ENCODE results near the gene SYPL1. TPM values are rescaled to one million over a fixed set of nuclear protein-coding genes. Genes with fewer than 3 reads are reported as not detected.

The SYPL1 gene
- total and polyA plus RNA-seq, 7 donors = 66.3 to 113 (median 79.0) TPM

DNA sequence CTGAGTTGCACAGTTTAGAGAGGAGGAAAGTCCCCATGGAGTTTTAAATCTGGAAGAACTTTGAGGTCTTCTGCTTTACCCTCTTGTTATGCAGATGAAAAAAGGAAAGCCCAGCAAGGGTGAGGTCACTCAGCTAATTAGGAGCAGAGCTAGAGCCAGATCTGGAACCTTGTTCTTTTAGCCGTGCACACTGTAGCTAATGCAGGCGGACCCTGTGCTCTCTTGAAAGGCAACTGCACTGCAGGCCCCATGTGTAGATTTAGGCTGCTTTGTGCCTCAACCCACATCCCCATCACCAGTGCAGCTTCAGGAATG is 63.4 kb downstream of the SYPL1 start:
- intact Hi-C loops (cut with DNase I) = no loop called here
- DNase-seq (no peak), ATAC-seq (no peak)
- Histone ChIP-seq H3K27ac (no peak overlapping the region), H3K9me3 (no peaks in the 10 kb centered on the region), H3K4me1 (no peaks in the 10 kb centered on the region), H3K36me3 (ENCODE audit: insufficient read depth in 1 of 2, low read depth in 1 of 2) (no peaks in the 10 kb centered on the region), H3K4me3 (no peak overlapping the region), H3K27me3 (ENCODE audit: insufficient read depth in 3 of 3, low read length in 2 of 3) (no peaks in the 10 kb centered on the region)
- WGBS, 3 donors = 80 to 88% (median 82%) methylated on average over 2 of the region's 2 CpGs
- TF ChIP-seq, protein P1, sequence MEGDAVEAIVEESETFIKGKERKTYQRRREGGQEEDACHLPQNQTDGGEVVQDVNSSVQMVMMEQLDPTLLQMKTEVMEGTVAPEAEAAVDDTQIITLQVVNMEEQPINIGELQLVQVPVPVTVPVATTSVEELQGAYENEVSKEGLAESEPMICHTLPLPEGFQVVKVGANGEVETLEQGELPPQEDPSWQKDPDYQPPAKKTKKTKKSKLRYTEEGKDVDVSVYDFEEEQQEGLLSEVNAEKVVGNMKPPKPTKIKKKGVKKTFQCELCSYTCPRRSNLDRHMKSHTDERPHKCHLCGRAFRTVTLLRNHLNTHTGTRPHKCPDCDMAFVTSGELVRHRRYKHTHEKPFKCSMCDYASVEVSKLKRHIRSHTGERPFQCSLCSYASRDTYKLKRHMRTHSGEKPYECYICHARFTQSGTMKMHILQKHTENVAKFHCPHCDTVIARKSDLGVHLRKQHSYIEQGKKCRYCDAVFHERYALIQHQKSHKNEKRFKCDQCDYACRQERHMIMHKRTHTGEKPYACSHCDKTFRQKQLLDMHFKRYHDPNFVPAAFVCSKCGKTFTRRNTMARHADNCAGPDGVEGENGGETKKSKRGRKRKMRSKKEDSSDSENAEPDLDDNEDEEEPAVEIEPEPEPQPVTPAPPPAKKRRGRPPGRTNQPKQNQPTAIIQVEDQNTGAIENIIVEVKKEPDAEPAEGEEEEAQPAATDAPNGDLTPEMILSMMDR (IDR thresholded peaks at IDR 0.05) = no peak

GRCh38 chr7:106047818-106048705 is 64.0 kb downstream of the SYPL1 start:
- H3K9me3 ChIP-seq = no peaks in the 10 kb centered on the region
- no peak overlapping the region for H3K27ac ChIP-seq
- 68 to 86% (median 69%) methylated on average over 10 of the region's 10 CpGs for WGBS, 3 donors
- intact Hi-C loops (cut with DNase I) = no loop called here
- ATAC-seq = no peak
- no peaks in the 10 kb centered on the region for H3K36me3 ChIP-seq (ENCODE audit: insufficient read depth in 1 of 2, low read depth in 1 of 2)
- TF ChIP-seq, protein P1 (IDR thresholded peaks at IDR 0.05) = no peak
- no peaks in the 10 kb centered on the region for H3K27me3 ChIP-seq (ENCODE audit: insufficient read depth in 3 of 3, low read length in 2 of 3)
- no peaks in the 10 kb centered on the region for H3K4me1 ChIP-seq
- DNase-seq = no peak
- H3K4me3 ChIP-seq = no peak overlapping the region

DNA sequence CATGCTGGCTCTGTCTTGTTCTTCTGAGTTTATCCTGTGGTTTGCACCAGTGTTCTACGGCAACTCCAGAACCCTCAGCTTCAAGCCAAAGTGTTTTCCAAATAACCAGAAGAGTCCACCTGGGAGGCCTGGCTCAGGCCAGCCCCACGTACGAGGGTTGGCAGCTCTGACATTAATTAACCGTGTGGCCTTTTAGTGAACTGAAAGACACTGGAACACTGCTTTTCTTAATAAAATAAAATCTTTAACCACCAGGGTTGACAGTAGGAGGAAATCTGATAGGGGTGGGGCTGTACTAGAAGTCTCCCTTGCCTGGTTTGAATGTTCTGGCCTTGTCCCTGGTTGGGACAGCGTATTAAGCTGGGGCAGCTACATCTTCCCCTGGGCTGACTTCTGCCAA is 64.9 kb downstream of the SYPL1 start:
- no peak overlapping the region for H3K4me3 ChIP-seq
- WGBS, 3 donors = 65 to 84% (median 77%) methylated on average over 5 of the region's 5 CpGs
- no peak overlapping the region for H3K27ac ChIP-seq
- intact Hi-C loops (cut with DNase I) = no loop called here
- no peaks in the 10 kb centered on the region for H3K27me3 ChIP-seq (ENCODE audit: insufficient read depth in 3 of 3, low read length in 2 of 3)
- no peak for ATAC-seq
- DNase-seq = no peak
- no peaks in the 10 kb centered on the region for H3K9me3 ChIP-seq
- TF ChIP-seq, protein P1 (IDR thresholded peaks at IDR 0.05) = no peak
- H3K36me3 ChIP-seq (ENCODE audit: insufficient read depth in 1 of 2, low read depth in 1 of 2) = no peaks in the 10 kb centered on the region
- H3K4me1 ChIP-seq = peaks cover 6% of the 10 kb centered on the region

DNA sequence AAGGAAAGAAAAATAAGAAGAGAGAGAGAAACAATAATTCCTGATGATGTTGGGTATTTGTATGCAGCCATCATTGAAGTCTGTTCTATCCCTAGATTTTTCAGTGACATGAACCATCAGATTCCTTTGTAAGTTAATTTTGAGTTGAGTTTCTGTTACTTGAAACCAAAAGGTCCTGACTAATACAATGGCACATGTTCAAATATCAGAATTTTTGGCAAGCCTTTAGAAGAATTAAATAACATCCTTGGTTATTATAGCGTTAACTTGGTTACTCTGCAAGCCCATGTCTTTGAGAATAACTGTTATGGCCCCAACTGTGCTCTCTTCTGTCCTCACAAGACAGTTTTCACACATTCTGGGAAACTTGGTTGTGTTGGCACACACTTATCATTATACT is 66.5 kb downstream of the SYPL1 start:
- intact Hi-C loops (cut with DNase I) = loop anchor here in 1 of 2 donors (2.0 kb wide), 1 partner anchor 393 kb away; no protein-coding TSS in a partner anchor
- H3K4me3 ChIP-seq = no peak overlapping the region
- peaks cover 10% of the 10 kb centered on the region for H3K4me1 ChIP-seq
- ATAC-seq (no peak), DNase-seq (no peak)
- TF ChIP-seq, protein P1 (IDR thresholded peaks at IDR 0.05) = no peak
- H3K36me3 ChIP-seq (ENCODE audit: insufficient read depth in 1 of 2, low read depth in 1 of 2) = no peaks in the 10 kb centered on the region
- H3K27ac ChIP-seq = no peak overlapping the region
- H3K9me3 ChIP-seq = no peaks in the 10 kb centered on the region
- H3K27me3 ChIP-seq (ENCODE audit: insufficient read depth in 3 of 3, low read length in 2 of 3) = no peaks in the 10 kb centered on the region
- WGBS, 3 donors = 35 to 58% (median 44%) methylated on average over 1 of the region's 1 CpG

Data from psoas muscle (tissue), 8 donors.